K562 (cell line): ENCODE measurements around the gene AGBL1. TPM values are rescaled to one million over a fixed set of nuclear protein-coding genes. Genes with fewer than 3 reads are reported as not detected.

Experiments used
- ATAC-seq: fragments of 200-7000 bp; cut with Tn5 transposase; 3 replicates; pipeline ENCODE4 v1.9.1; 2020; ENCODE audit warnings: moderate library complexity
- BruUV-seq: library from RNA; stranded (reverse); fragments of 400-500 nt; replicated peaks from 2 replicates; lab custom pipeline; 2021; lab: Mats Ljungman, UMichigan
- CTCF ChIA-PET: fragments of 300-600 bp; formaldehyde crosslinking; extraction: SDS; loops from one replicate; lab custom pipeline; 2021; ENCODE audit warnings: low intra/inter-chr PET ratio; lab: Yijun Ruan, JAX
- POLR2A ChIA-PET: fragments of 300-600, 350-650 bp; sonication (Branson Sonifier 250); formaldehyde crosslinking; extraction: SDS; loops from one replicate; lab custom pipeline; 2021; ENCODE audit warnings: antibody characterized with exemption, inconsistent platforms; lab: Yijun Ruan, JAX
- DNase-seq, 4 experiments: peaks; one replicate each; pipeline versions ENCODE4 v3.0.0 to v3.0.0-alpha.2; 2011 to 2018; ENCODE audit warnings: low spot score in 3 of 4, mixed read lengths in 3 of 4; ENCODE audit errors: extremely low read depth in 1 of 4
- FAIRE-seq: peaks from 2 replicates; lab custom pipeline; 2011; peaks lifted over from hg19 to GRCh38; lab: Jason Lieb, UNC
- H2AFZ ChIP-seq: 2 replicates; pipeline ENCODE4 v1.6.0; 2011; ENCODE audit warnings: low read depth, low read length, control low read depth, inconsistent platforms
- H3K27ac ChIP-seq: fragments of 200-600 bp; 3 replicates; pipeline ENCODE4 v1.8.0; 2011; ENCODE audit warnings: low read depth, mild to moderate bottlenecking, control low read depth, inconsistent platforms, low read length, moderate library complexity, mixed read lengths; ENCODE audit errors: extremely low read depth
- H3K27me3 ChIP-seq, 2 experiments: fragments of 300-600 bp in 1 of 2; 2 replicates in 1 of 2; 3 replicates in 1 of 2; pipeline versions ENCODE4 v1.6.0 to v1.8.0; 2011; ENCODE audit warnings: inconsistent platforms in 2 of 2, low read length in 2 of 2, mild to moderate bottlenecking in 1 of 2, mixed read lengths in 1 of 2, moderate library complexity in 1 of 2; ENCODE audit not compliant: control insufficient read depth in 2 of 2, insufficient read depth in 2 of 2
- H3K36me3 ChIP-seq: fragments of 300-600 bp; 3 replicates; pipeline ENCODE4 v1.8.0; 2011; ENCODE audit warnings: mild to moderate bottlenecking, low read length, inconsistent platforms; ENCODE audit not compliant: control insufficient read depth, insufficient read depth
- H3K4me1 ChIP-seq, 2 experiments: fragments of 200-600 bp in 1 of 2; replicated peaks in 1 of 2; 2 replicates in 1 of 2; 3 replicates in 1 of 2; pipeline versions ENCODE4 v1.5.1 to v1.8.0; 2011; ENCODE audit warnings: inconsistent platforms in 2 of 2, low read length in 2 of 2, mild to moderate bottlenecking in 1 of 2, mixed read lengths in 1 of 2, moderate library complexity in 1 of 2; ENCODE audit not compliant: control insufficient read depth in 2 of 2, insufficient read depth in 2 of 2
- H3K4me2 ChIP-seq: 2 replicates; pipeline ENCODE4 v1.6.1; 2011; ENCODE audit warnings: low read length, control low read depth, inconsistent platforms, mixed read lengths; ENCODE audit not compliant: insufficient read depth
- H3K4me3 ChIP-seq: fragments of 200-600 bp; sonication (generic), shearing (Covaris generic); 2 replicates; pipeline ENCODE4 v1.5.1; 2016; ENCODE audit warnings: control low read depth, inconsistent platforms
- H3K79me2 ChIP-seq: fragments of 200-600 bp; 3 replicates; pipeline ENCODE4 v1.8.0; 2011; ENCODE audit warnings: low read length, inconsistent platforms; ENCODE audit not compliant: control insufficient read depth, insufficient read depth
- H3K9ac ChIP-seq, 2 experiments: 2 replicates each; pipeline versions ENCODE4 v1.6.0 to v1.6.1; 2011; ENCODE audit warnings: low read depth in 2 of 2, low read length in 2 of 2, control low read depth in 1 of 2, inconsistent platforms in 1 of 2, mild to moderate bottlenecking in 1 of 2, mixed read lengths in 1 of 2; ENCODE audit not compliant: insufficient read depth in 1 of 2
- H3K9me1 ChIP-seq: one replicate; pipeline ENCODE4 v1.6.0; 2011; ENCODE audit warnings: inconsistent platforms, mild to moderate bottlenecking, low read length, moderate library complexity; ENCODE audit not compliant: control insufficient read depth, insufficient read depth
- H3K9me3 ChIP-seq: replicated peaks from 2 replicates; pipeline ENCODE4 v1.5.1; 2011; ENCODE audit warnings: low read depth, low read length, inconsistent platforms; ENCODE audit not compliant: control insufficient read depth, insufficient read depth
- H4K20me1 ChIP-seq: replicated peaks from 2 replicates; pipeline ENCODE4 v1.6.1; 2011; ENCODE audit warnings: low read length, inconsistent platforms, mixed read lengths; ENCODE audit not compliant: control insufficient read depth, insufficient read depth
- CBFB ChIP-seq: sonication (generic); formaldehyde crosslinking; IDR thresholded peaks from 2 replicates; pipeline ENCODE4 v1.4.0; 2020; ENCODE audit warnings: mild to moderate bottlenecking, missing genetic modification reagents
- FOXK1 ChIP-seq: sonication (generic); formaldehyde crosslinking; IDR thresholded peaks from 2 replicates; pipeline ENCODE4 v1.8.0; 2022; ENCODE audit warnings: missing genetic modification reagents, mild to moderate bottlenecking, borderline replicate concordance
- GABPB1 ChIP-seq: sonication (generic); formaldehyde crosslinking; IDR thresholded peaks from 2 replicates; pipeline ENCODE4 v1.8.0; 2022; ENCODE audit warnings: mild to moderate bottlenecking, missing genetic modification reagents
- SIRT6 ChIP-seq: IDR thresholded peaks from one replicate; pipeline ENCODE4 v1.6.1; 2012; ENCODE audit warnings: low read depth, mild to moderate bottlenecking, control low read depth, inconsistent platforms, low read length, moderate library complexity
- ZNF347 ChIP-seq: fragments of 450-650 bp; formaldehyde crosslinking; IDR thresholded peaks from 2 replicates; pipeline ENCODE4 v1.4.0; 2020; ENCODE audit warnings: low read depth, mild to moderate bottlenecking, moderate library complexity
- ZNF384 ChIP-seq: IDR thresholded peaks from 2 replicates; pipeline ENCODE4 v1.6.1; 2012; ENCODE audit warnings: low read depth, low read length, improper control_type of control experiment
- WGBS: fragments of 100-300 bp; shearing (Covaris generic); methylation state at CpG from one replicate; pipeline ENCODE4 v1.1.6; 2016; ENCODE audit warnings: low coverage, mixed read lengths; ENCODE audit not compliant: insufficient coverage; ENCODE audit errors: missing lambda C conversion rate; 5-methylcytosine and 5-hydroxymethylcytosine counted together
- in situ Hi-C: fragments of 300-500 bp; cut with MboI; formaldehyde crosslinking; loops from 4 replicates; pipeline ENCODE4 v1.15.0; 2018; ENCODE audit warnings: inconsistent platforms, mixed read lengths
- intact Hi-C: fragments of 100-400 bp; cut with micrococcal nuclease; formaldehyde crosslinking; loops from 2 replicates; pipeline ENCODE4 v1.14.2; 2022
- polyA plus RNA-seq, 8 experiments: library from polyadenylated mRNA; depleted of rRNA in 4 of 8; stranded (reverse) in 5 of 8; unstranded in 3 of 8; fragments of >200 nt; fragmentation: Nextera tagmentation in 2 of 8; fragmentation: Illumina TruSeq in 1 of 8; extraction: Ambion mirVana in 2 of 8; extraction: Trizol in 1 of 8; gene quantifications; 2 replicates each; pipeline versions ENCODE4 v1.2.1 to v1.2.3, GENCODE V29; 2011 to 2014; ENCODE audit warnings: inconsistent platforms in 1 of 8, missing spikeins in 1 of 8
- total RNA-seq, 7 experiments: library from RNA; depleted of rRNA in 6 of 7; stranded (reverse); fragments of >200 nt in 6 of 7; fragmentation: Illumina TruSeq in 2 of 7; extraction: Trizol in 2 of 7; gene quantifications; 2 replicates each; pipeline versions ENCODE4 v1.2.1 to v1.2.3, GENCODE V29; 2011 to 2021; ENCODE audit warnings: low replicate concordance in 1 of 7

The AGBL1 gene
- total and polyA plus RNA-seq, 9 of the 15 experiments (the other 6 are each of a cell fraction or from before 2014, with no cell fraction given), result not detected

DNA sequence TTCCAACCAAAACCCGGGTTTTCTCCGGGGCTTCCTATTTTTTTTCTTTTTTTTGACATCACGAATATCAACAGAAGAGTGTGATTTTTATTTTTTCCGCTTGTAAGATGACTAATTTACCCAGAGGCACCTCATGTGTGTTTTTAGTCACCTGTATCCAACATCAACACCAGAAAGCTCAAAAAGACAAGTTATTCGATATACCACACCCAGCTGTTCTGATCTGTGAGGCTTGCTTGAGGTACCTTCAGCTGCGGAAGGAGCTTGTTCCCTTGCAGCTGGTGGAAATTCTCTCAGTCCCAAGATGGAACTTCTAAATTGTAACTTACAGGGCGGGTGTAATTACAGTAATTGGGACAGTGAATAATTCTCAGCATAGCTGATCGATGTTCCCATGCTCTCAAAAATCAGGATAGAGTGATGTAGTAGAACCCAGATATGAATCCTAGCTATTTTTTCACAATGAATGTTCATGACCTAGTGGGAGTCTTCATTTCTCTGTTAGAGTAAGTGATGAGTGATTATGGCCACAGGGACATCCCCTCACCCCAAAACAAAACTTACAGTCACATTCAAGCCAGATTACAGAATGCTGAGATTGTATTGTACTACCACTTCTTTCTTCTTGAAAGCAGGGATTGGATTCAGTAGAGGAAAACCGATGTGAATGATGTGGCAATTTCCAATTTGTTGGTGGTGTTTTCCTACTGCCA is 232.1 kb downstream of the AGBL1 start:
- H4K20me1 ChIP-seq, result no peaks in the 10 kb centered on the region

DNA sequence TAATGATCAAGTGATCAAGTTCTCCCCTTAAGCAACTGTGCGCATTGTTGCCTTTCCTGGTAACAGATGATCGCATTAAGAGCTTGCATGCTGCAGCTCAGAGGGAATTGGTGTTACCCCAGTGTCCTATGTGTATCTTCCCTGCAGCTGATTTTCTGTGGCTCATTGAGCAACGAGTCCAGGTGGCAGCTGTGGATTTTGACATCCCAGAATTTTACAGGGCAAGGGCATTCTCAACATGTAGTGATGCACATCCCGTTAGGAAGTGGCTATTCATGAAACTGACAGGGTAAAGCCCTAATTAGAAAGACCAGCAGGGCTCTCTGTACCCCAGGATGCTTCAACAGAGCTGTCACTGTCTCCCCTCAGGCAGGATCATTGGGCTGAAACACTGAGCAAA is 232.8 kb downstream of the AGBL1 start:
- no peak for ATAC-seq
- Histone ChIP-seq H3K9me1 (no peaks in the 10 kb centered on the region), H3K9ac (no peak overlapping the region), H3K4me2 (no peak overlapping the region), H3K9me3 (no peaks in the 10 kb centered on the region), H3K27ac (no peak overlapping the region), H3K36me3 (no peaks in the 10 kb centered on the region), H2AFZ (no peak overlapping the region), H3K4me1 (no peaks in the 10 kb centered on the region), H3K79me2 (no peaks in the 10 kb centered on the region), H4K20me1 (no peaks in the 10 kb centered on the region), H3K27me3 (no peaks in the 10 kb centered on the region), H3K4me3 (no peak overlapping the region)
- in situ Hi-C loops, result no loop called here
- WGBS, result 3% methylated on average over 4 of the region's 4 CpGs
- intact Hi-C loops, result no loop called here
- DNase-seq, result no peak
- POLR2A ChIA-PET, result no interaction called here
- TF ChIP-seq ZNF384 (no peak), SIRT6 (no peak), CBFB (CRISPR knock-in tag) (no peak)
- BruUV-seq, result no TSS peak
- FAIRE-seq, result no peak
- CTCF ChIA-PET, result no interaction called here

More for the DNA sequence above, 232.1 kb downstream of the AGBL1 start:
- no peak for DNase-seq
- Histone ChIP-seq H3K4me3 (no peak overlapping the region), H3K9me3 (no peaks in the 10 kb centered on the region), H2AFZ (no peak overlapping the region), H3K27ac (no peak overlapping the region), H3K4me1 (no peaks in the 10 kb centered on the region), H3K79me2 (no peaks in the 10 kb centered on the region), H3K36me3 (no peaks in the 10 kb centered on the region), H3K9me1 (no peaks in the 10 kb centered on the region), H3K4me2 (no peak overlapping the region), H3K9ac (no peak overlapping the region), H3K27me3 (no peaks in the 10 kb centered on the region)
- no TSS peak for BruUV-seq
- ChIA-PET POLR2A (no interaction called here), CTCF (no interaction called here)
- TF ChIP-seq ZNF347 (CRISPR knock-in tag) (no peak), GABPB1 (CRISPR knock-in tag) (no peak), FOXK1 (CRISPR knock-in tag) (no peak)
- under 1% methylated on average over 9 of the region's 9 CpGs for WGBS
- intact Hi-C loops (no loop called here), in situ Hi-C loops (no loop called here)
- FAIRE-seq, result no peak
- no peak for ATAC-seq
